Measurements from ENCODE around the gene OR10H1. TPM values are rescaled to one million over a fixed set of nuclear protein-coding genes. Genes with fewer than 3 reads are reported as not detected.
"Not testable (repeated sequence)": the region's sequence is repeated elsewhere in the genome, so short reads cannot be mapped to it uniquely, and the experiment has no call there.

OR10H1 gene
- total RNA-seq, 2 donors from 2014 or later, result 0.07 to 0.20 TPM

GRCh38 chr19:15811476-15811875 lies 4.0 kb downstream of the OR10H1 start:
- no peak for DNase-seq (ENCODE audit: low spot score)
- no peak overlapping the region for H3K27ac Mint-ChIP-seq
- no peaks in the 10 kb centered on the region for H3K36me3 Mint-ChIP-seq
- peaks cover 34 to 38% of the 10 kb centered on the region in 2 donors for H3K27me3 Mint-ChIP-seq
- peaks cover 0 to 16% of the 10 kb centered on the region in 2 donors for H3K4me1 Mint-ChIP-seq (ENCODE audit: low read depth in 2 of 2)
- H3K4me3 Mint-ChIP-seq, result no peak overlapping the region
- H3K9me3 Mint-ChIP-seq, result no peaks in the 10 kb centered on the region
- ATAC-seq, result no peak

GRCh38 chr19:15810335-15810734 lies 5.1 kb downstream of the OR10H1 start:
- no peak for DNase-seq (ENCODE audit: low spot score)
- H3K36me3 Mint-ChIP-seq, result no peaks in the 10 kb centered on the region
- H3K27me3 Mint-ChIP-seq, result peaks cover 34 to 38% of the 10 kb centered on the region in 2 donors
- no peak for ATAC-seq
- peaks cover 0 to 16% of the 10 kb centered on the region in 2 donors for H3K4me1 Mint-ChIP-seq (ENCODE audit: low read depth in 2 of 2)
- H3K4me3 Mint-ChIP-seq, result no peak overlapping the region
- no peak overlapping the region for H3K27ac Mint-ChIP-seq
- no peaks in the 10 kb centered on the region for H3K9me3 Mint-ChIP-seq

GRCh38 chr19:15794279-15794678 lies 21.2 kb downstream of the OR10H1 start:
- not testable (repeated sequence) for H3K9me3 Mint-ChIP-seq; H3K4me1 Mint-ChIP-seq (ENCODE audit: low read depth in 2 of 2); ATAC-seq; H3K27ac Mint-ChIP-seq; H3K36me3 Mint-ChIP-seq; H3K4me3 Mint-ChIP-seq; DNase-seq (ENCODE audit: low spot score)
- H3K27me3 Mint-ChIP-seq, result peaks cover 24 to 34% of the 10 kb centered on the region in 2 donors

- no peak overlapping the region for H3K4me3 Mint-ChIP-seq
- no peak overlapping the region for H3K27ac Mint-ChIP-seq
- H3K27me3 Mint-ChIP-seq, result peaks cover 23 to 38% of the 10 kb centered on the region in 2 donors
- DNase-seq (ENCODE audit: low spot score) (no peak), ATAC-seq (no peak)
- peaks cover 0 to 6% of the 10 kb centered on the region in 2 donors for H3K4me1 Mint-ChIP-seq (ENCODE audit: low read depth in 2 of 2)
- H3K36me3 Mint-ChIP-seq, result no peaks in the 10 kb centered on the region
- no peaks in the 10 kb centered on the region for H3K9me3 Mint-ChIP-seq
Observed at GRCh38 chr19:15790096-15790495, 25.4 kb downstream of the OR10H1 start.

GRCh38 chr19:15788594-15789270 lies 26.7 kb downstream of the OR10H1 start:
- no peaks in the 10 kb centered on the region for H3K9me3 Mint-ChIP-seq
- H3K4me1 Mint-ChIP-seq (ENCODE audit: low read depth in 2 of 2), result peaks cover 0 to 6% of the 10 kb centered on the region in 2 donors
- DNase-seq (ENCODE audit: low spot score) (no peak), ATAC-seq (no peak)
- H3K4me3 Mint-ChIP-seq, result no peak overlapping the region
- H3K27ac Mint-ChIP-seq, result no peak overlapping the region
- peaks cover 26 to 34% of the 10 kb centered on the region in 2 donors for H3K27me3 Mint-ChIP-seq
- H3K36me3 Mint-ChIP-seq, result no peaks in the 10 kb centered on the region

GRCh38 chr19:15787611-15788155 lies 27.8 kb downstream of the OR10H1 start, which contains the start of gene OR10H5:
TSS of gene OR10H5 (plus strand) at chr19:15787661. CDS start at chr19:15794049, 6,388 bp downstream.
- H3K27me3 Mint-ChIP-seq, result peaks cover 26 to 34% of the 10 kb centered on the region in 2 donors
- H3K9me3 Mint-ChIP-seq, result no peaks in the 10 kb centered on the region
- peaks cover 0 to 6% of the 10 kb centered on the region in 2 donors for H3K4me1 Mint-ChIP-seq (ENCODE audit: low read depth in 2 of 2)
- no peak within 1 kb of the TSS for H3K4me3 Mint-ChIP-seq
- DNase-seq (ENCODE audit: low spot score) (no peak), ATAC-seq (no peak)
- H3K36me3 Mint-ChIP-seq, result no peaks in the 10 kb centered on the region
- no peak within 1 kb of the TSS for H3K27ac Mint-ChIP-seq

- not testable (repeated sequence) for H3K9me3 Mint-ChIP-seq; ATAC-seq; H3K4me1 Mint-ChIP-seq (ENCODE audit: low read depth in 2 of 2); H3K27ac Mint-ChIP-seq; DNase-seq (ENCODE audit: low spot score); H3K36me3 Mint-ChIP-seq; H3K4me3 Mint-ChIP-seq
- H3K27me3 Mint-ChIP-seq, result peaks cover 13 to 14% of the 10 kb centered on the region in 2 donors
Observed at GRCh38 chr19:15782896-15783295, 32.6 kb downstream of the OR10H1 start.

GRCh38 chr19:15782211-15782610 lies 33.3 kb downstream of the OR10H1 start:
- ATAC-seq (no peak), DNase-seq (ENCODE audit: low spot score) (no peak)
- no peak overlapping the region for H3K4me3 Mint-ChIP-seq
- H3K4me1 Mint-ChIP-seq (ENCODE audit: low read depth in 2 of 2), result peaks cover 0 to 3% of the 10 kb centered on the region in 2 donors
- H3K27me3 Mint-ChIP-seq, result peaks cover 11 to 13% of the 10 kb centered on the region in 2 donors
- no peak overlapping the region for H3K27ac Mint-ChIP-seq
- H3K36me3 Mint-ChIP-seq, result no peaks in the 10 kb centered on the region
- H3K9me3 Mint-ChIP-seq, result no peaks in the 10 kb centered on the region

GRCh38 chr19:15781661-15782060 lies 33.8 kb downstream of the OR10H1 start:
- Mint-ChIP-seq H3K27me3 (peaks cover 9 to 13% of the 10 kb centered on the region in 2 donors), H3K27ac (no peak overlapping the region), H3K4me1 (ENCODE audit: low read depth in 2 of 2) (no peaks in the 10 kb centered on the region), H3K4me3 (no peak overlapping the region), H3K9me3 (no peaks in the 10 kb centered on the region), H3K36me3 (no peaks in the 10 kb centered on the region)
- no peak for ATAC-seq
- DNase-seq (ENCODE audit: low spot score), result no peak

GRCh38 chr19:15780610-15781418 lies 34.6 kb downstream of the OR10H1 start:
- Mint-ChIP-seq H3K36me3 (no peaks in the 10 kb centered on the region), H3K9me3 (no peaks in the 10 kb centered on the region), H3K27ac (no peak overlapping the region), H3K4me1 (ENCODE audit: low read depth in 2 of 2) (no peaks in the 10 kb centered on the region), H3K4me3 (no peak overlapping the region), H3K27me3 (peaks cover 12 to 21% of the 10 kb centered on the region in 2 donors)
- ATAC-seq, result no peak
- DNase-seq (ENCODE audit: low spot score), result no peak

GRCh38 chr19:15779756-15780476 lies 35.5 kb downstream of the OR10H1 start:
- no peak for DNase-seq (ENCODE audit: low spot score)
- H3K27ac Mint-ChIP-seq, result no peak overlapping the region
- H3K27me3 Mint-ChIP-seq, result peaks cover 16 to 28% of the 10 kb centered on the region in 2 donors
- ATAC-seq, result no peak
- no peaks in the 10 kb centered on the region for H3K36me3 Mint-ChIP-seq
- no peaks in the 10 kb centered on the region for H3K9me3 Mint-ChIP-seq
- no peak overlapping the region for H3K4me3 Mint-ChIP-seq
- H3K4me1 Mint-ChIP-seq (ENCODE audit: low read depth in 2 of 2), result no peaks in the 10 kb centered on the region

GRCh38 chr19:15776991-15777970 lies 38.2 kb downstream of the OR10H1 start:
- H3K4me3 Mint-ChIP-seq, result no peak overlapping the region
- DNase-seq (ENCODE audit: low spot score) (no peak), ATAC-seq (no peak)
- peaks cover 15 to 43% of the 10 kb centered on the region in 2 donors for H3K27me3 Mint-ChIP-seq
- H3K36me3 Mint-ChIP-seq, result no peaks in the 10 kb centered on the region
- no peaks in the 10 kb centered on the region for H3K4me1 Mint-ChIP-seq (ENCODE audit: low read depth in 2 of 2)
- no peak overlapping the region for H3K27ac Mint-ChIP-seq
- no peaks in the 10 kb centered on the region for H3K9me3 Mint-ChIP-seq
